ENCODE measurements around the gene BLOC1S5.
"Not testable (repeated sequence)": the region's sequence is repeated elsewhere in the genome, so short reads cannot be mapped to it uniquely, and the experiment has no call there.

DNA sequence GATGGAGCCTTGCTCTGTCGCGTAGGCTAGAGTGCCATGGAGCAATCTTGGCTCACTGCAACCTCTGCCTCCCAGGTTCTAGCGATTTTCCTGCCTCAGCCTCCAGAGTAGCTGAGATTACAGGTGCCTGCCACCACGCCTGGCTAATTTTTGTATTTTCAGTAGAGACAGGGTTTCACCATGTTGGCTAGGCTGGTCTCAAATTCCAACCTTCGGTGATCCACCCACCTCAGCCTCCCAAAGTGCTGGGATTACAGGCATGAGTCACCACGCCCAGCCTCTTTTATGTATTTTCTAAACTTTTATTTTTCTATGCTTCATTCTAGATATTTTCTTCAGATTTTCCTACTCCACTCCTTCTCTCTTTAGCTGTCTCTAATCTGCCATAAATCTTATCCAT lies 80.2 kb downstream of the BLOC1S5 start:
- TF ChIP-seq, protein P1, sequence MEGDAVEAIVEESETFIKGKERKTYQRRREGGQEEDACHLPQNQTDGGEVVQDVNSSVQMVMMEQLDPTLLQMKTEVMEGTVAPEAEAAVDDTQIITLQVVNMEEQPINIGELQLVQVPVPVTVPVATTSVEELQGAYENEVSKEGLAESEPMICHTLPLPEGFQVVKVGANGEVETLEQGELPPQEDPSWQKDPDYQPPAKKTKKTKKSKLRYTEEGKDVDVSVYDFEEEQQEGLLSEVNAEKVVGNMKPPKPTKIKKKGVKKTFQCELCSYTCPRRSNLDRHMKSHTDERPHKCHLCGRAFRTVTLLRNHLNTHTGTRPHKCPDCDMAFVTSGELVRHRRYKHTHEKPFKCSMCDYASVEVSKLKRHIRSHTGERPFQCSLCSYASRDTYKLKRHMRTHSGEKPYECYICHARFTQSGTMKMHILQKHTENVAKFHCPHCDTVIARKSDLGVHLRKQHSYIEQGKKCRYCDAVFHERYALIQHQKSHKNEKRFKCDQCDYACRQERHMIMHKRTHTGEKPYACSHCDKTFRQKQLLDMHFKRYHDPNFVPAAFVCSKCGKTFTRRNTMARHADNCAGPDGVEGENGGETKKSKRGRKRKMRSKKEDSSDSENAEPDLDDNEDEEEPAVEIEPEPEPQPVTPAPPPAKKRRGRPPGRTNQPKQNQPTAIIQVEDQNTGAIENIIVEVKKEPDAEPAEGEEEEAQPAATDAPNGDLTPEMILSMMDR (IDR thresholded peaks at IDR 0.05) = not testable (repeated sequence)
- not testable (repeated sequence) for TF ChIP-seq POLR2AphosphoS5 (IDR thresholded peaks at IDR 0.05)

Data from stomach (tissue), 4 donors.